HG03135 (cell line): ENCODE results near the gene CSDE1.

Source experiments
- ATAC-seq: cut with Tn5 transposase; IDR thresholded peaks from one replicate; pipeline ENCODE4 v1.9.1; 2021; ENCODE audit warnings: mild to moderate bottlenecking, moderate library complexity; ENCODE audit not compliant: unreplicated experiment

CSDE1 gene

GRCh38 chr1:114668373-114668772, 89.4 kb downstream of the CSDE1 start:
- no peak for ATAC-seq

DNA sequence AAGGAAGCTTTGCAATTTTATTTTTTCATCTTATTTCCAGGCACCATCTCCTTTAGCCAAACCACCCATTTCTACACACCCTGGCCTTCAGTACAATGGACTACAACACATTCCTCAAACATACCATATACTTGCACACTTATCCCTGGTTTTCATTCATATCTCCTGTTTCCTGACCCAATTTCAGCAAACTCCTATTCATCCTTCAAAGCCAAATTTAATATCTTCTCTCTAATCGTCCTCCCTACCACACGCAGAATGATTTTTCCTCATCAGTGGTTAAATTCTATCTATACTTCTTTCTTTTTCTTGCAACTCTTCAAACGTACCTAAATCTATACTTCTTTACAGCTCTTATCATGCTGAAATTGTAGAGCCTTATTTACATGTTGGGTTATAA, 90.8 kb downstream of the CSDE1 start:
- no peak for ATAC-seq
